GM19025 (cell line): ENCODE data around the gene COBLL1.

Source experiments
- ATAC-seq: cut with Tn5 transposase; IDR thresholded peaks from one replicate; pipeline ENCODE4 v1.9.1; 2021; ENCODE audit warnings: mild to moderate bottlenecking, low read depth, moderate library complexity; ENCODE audit not compliant: unreplicated experiment

COBLL1 gene

DNA sequence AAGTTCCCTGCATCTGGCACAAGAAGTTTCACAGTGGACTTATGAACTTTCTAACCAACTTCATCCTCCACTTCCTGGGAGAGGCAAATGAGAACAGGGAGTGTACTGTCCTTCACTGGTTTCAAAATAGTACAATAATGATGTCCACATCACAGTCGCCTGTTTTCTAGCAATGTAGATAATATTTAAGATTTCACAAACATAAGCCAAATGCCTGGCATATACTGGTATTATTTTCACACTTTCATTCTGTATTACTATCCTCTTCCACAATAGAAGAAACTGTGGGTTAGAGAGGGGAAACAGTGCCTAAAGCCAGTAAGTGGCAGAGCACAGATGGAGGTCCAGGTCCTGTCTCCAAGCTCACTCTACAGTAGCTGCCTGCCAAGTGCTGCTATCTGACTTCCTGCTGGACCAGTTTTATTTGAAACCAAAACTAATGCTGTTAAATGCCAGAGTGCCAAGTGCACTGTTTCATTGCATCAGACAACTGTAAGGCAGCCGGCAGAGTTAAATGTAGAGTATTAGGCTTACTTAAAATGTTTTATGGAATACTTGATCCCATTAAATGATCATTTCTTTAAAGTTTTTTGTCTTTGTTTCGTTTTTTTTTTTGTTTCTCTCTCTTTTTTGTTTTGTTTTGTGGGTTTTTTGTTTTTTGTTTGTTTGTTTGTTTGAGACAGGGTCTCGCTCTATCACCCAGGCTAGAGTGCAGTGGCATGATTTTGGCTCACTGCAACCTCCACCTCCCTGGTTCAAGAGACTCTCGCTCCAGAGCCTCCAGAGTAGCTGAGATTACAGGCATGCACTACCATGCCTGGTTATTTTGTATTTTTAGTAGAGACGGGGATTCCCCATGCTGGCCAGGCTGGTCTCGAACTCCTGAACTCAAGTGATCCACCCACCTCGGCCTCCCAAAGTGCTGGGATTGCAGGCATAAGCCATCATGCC is 15.1 kb downstream of the COBLL1 start:
- no peak for ATAC-seq

DNA sequence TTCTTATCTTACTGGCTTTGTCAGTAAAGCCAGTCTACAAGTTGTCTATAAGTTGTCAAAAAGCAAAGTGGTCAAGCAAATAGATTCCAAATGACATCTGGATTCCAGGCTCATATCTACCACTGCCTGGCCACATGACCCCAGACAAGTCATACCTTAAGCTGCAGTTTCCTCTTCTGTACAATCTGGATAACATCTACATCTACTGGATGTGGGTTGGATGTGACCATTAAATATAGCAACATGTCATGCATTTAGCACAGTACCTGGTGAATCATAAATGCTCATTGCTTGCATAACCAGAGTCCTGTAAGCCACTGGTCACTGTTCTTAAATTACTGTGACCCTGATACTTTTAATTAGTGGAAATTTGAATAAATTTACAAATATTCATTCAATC is 16.8 kb downstream of the COBLL1 start:
- no peak for ATAC-seq

GRCh38 chr2:164823126-164823525 is 18.5 kb downstream of the COBLL1 start:
- ATAC-seq, result no peak

DNA sequence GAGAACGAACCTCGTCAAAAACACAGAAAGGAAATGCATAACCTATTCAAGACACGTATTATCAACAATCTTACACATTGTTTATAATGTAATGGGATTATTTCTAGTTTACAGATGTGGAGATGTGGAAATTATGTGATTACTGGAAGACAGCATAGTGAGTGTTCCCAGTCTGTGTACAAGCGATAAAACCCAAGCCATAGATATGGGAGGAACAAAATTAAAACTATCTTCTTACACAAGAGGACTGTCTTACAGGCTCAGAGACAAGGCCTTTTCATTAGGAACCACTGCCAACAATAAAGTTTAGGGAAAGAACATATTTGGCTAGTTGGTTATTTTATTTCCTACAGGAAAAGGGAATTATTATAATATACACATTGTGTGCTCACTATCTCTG is 20.3 kb downstream of the COBLL1 start:
- ATAC-seq, result no peak

GRCh38 chr2:164818149-164819136 is 23.2 kb downstream of the COBLL1 start:
- ATAC-seq, result no peak

GRCh38 chr2:164816900-164817299 is 24.7 kb downstream of the COBLL1 start:
- no peak for ATAC-seq

- ATAC-seq, result no peak
Measured at GRCh38 chr2:164816046-164816445, 25.6 kb downstream of the COBLL1 start.

GRCh38 chr2:164815071-164815793 is 26.4 kb downstream of the COBLL1 start:
- ATAC-seq, result no peak

GRCh38 chr2:164813535-164813934 is 28.1 kb downstream of the COBLL1 start:
- no peak for ATAC-seq

- ATAC-seq, result no peak
Measured at GRCh38 chr2:164812378-164812777, 29.2 kb downstream of the COBLL1 start.

DNA sequence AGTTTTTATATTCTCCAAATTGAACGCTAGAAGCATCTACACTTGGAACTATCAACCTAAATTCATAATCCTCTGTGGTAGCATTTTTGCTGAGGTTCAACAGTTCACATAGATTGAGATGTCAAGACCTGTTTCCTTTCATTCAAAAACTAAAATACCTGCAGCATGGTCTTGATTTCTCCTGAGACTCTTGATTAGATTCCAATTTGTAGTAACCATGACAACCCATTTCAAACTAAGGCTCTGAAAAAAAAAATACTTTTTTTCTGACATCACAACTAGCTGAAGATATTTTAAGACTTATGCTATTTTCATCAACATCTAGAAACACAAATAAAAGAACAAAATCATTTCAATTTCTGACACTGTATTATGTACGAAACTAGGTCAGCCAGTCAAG is 29.8 kb downstream of the COBLL1 start:
- ATAC-seq, result no peak

DNA sequence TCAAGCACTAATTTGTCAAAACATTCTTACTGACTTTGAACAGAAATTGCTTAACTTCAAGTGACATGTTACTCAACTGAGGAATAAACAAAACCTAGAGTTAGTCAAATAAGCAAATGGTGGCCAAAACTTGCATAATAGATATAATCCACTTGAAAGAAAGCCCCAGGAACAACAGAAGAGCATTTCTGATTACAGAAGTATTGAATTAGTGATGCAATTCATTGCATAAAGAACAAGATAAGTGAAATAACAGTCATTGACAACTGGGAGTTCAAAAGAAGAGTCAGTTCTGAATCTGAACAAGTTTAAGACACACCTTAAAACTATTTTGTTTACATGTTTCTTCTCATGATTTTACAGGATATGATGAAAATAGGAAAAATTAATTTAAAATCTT is 30.8 kb downstream of the COBLL1 start:
- no peak for ATAC-seq

GRCh38 chr2:164808776-164809175 is 32.8 kb downstream of the COBLL1 start:
- no peak for ATAC-seq

DNA sequence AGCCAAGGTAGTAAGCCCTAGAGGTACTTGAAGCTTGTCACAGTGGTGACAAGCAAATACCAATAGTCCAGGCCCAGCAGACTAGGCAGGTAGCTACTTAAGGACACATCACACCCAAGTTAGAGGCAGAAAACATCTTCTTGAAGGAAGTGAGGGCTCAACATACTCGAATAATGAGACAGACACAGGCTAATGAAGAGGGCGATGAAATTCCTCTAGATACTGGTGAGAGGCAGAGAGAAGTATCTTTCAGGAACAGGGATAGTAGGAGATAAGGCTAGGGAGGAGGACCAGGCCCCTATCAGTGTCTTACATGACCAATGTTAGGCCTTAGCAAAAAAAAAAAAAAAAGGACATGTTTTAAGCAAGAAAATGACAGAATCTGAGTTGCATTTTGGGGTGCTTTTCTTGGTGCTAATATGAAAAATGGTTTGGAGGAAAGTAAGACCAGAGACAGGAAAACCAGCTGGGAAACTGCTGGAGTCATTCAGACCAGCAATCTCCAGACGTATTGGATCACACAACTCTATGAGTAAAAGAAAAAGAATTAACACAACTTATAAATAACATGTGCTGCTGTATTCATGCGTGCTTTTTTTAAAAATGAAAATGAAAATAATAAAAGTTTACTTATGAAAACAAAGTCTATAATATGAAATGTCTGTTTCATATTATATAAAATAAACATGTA is 37.7 kb downstream of the COBLL1 start:
- no peak for ATAC-seq

DNA sequence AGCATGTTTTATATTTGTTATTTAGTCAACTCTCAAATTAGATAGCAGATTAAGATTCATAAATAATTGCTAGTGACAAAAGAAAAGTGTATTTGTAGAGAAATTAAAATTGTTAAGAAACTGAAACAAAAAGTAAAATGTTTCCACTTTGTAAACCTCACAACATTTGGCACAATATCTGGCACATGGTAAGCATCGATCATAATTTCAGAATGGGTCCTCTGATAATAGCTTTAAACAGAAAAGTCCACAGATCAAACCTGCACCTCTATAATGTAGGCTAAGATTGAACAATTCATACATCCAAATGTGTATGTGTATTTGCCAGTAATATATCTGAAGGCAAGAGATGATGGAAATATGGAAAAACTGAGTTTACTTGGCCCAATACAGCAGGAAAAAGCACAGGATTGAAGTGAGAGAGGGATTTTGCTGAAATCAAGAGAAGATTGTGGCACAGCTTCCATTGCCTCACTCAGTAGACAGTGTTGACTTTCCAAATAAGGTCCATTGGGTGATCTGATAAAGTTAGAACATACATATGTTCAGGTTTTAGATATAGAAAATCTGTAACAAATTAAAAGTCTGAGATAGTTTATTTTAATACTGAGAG is 39.4 kb downstream of the COBLL1 start:
- ATAC-seq, result no peak

DNA sequence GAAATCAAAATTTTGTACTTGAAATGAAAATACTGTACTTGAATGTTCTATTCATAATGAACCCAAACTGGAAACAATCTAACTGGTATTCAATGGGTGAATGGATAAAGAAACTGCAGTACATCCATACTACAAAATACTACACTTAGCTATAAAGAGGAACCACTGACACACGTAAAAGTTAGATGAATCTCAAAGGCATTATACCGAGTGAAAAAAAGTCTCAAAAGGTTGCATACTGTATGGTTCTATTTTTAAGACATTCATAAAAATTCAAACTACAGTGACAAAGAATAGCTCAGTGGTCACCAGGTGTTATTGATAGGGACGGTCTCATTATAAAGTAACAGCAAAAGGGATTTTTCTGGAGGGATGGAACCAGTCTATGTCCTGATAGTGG is 41.1 kb downstream of the COBLL1 start:
- no peak for ATAC-seq

GRCh38 chr2:164797627-164798026 is 44.0 kb downstream of the COBLL1 start:
- ATAC-seq, result no peak

DNA sequence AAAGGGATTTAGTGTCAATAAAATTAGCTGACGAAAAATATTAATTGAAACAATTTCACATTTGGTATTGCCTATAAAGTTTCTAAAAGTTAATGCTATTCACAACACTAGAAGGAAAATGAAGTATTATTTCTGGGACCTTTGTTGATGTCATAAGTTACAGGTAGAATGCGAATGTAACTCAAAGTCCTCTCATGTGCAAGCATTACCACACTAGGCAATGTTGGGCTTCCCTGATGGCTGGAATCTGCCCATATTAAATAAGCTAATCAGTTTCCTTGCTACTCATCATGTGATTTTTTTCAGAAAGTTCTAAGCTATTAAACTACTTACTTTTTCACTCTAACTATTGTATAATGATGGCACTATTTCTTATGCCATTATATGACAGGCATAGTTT is 44.6 kb downstream of the COBLL1 start:
- ATAC-seq, result no peak

DNA sequence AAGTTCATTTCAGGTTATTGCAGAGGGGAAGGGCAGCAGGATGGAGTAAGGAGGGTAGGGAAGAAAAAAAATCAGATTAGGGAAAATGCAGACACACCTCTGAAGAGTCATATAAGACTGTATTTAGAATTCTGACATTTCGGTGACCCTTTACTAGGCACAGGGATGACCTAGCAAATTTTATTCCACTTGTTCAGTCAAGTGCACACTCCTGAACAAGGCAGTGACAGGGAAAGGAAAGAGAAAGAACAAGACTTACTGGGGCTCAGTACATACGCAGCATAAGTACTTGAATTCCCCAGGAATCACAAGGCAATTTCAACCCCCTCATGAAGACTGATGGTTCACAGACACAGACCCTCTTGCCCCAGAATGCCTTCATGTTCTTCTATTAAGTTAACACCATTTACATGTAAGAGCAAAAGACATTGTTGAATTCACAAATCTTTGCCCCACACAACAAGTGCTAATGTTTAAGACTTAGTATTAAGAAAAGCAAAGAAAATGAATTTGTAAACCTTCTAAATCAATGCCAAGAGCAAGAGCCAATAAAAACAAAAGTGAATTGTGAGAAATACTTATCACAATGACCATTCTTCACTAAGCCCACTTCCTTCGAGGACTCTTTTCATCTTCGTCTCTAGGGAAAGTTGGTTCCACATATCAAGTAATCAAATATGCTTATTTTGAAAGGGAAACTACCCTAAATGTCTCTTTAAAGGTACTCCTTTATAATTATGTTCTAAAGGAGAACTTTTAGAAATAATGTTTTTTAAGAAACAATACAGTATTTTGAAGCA is 47.0 kb downstream of the COBLL1 start:
- ATAC-seq, result no peak
